ENCODE results near the gene CAMTA1.
A peak's percentile ranks its signal among the peaks of the same experiment; 100 is the strongest.

The CAMTA1 gene

DNA sequence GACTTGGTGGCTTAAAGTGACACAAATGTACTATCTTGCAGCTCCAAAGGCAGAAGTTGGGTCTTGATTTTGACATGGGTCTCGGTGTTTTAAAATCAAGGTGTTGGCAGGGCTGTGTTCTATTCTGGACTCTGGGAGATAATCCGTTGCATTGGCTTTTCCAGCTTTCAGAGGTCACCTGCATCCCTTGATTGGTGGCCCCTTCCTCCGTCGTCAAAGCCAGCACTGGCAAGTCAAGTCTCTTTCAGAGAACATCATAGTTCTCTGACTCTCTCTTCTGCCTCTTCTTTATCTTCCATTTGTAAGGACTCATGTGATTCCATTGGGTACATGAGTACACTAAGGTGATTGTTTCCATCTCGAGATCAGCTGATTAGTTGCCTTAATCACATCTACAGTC lies 172.1 kb downstream of the CAMTA1 start:
- H3K4me3 ChIP-seq (ENCODE audit: low read depth, low read length), result no peak overlapping the region
- TF ChIP-seq, protein P1, sequence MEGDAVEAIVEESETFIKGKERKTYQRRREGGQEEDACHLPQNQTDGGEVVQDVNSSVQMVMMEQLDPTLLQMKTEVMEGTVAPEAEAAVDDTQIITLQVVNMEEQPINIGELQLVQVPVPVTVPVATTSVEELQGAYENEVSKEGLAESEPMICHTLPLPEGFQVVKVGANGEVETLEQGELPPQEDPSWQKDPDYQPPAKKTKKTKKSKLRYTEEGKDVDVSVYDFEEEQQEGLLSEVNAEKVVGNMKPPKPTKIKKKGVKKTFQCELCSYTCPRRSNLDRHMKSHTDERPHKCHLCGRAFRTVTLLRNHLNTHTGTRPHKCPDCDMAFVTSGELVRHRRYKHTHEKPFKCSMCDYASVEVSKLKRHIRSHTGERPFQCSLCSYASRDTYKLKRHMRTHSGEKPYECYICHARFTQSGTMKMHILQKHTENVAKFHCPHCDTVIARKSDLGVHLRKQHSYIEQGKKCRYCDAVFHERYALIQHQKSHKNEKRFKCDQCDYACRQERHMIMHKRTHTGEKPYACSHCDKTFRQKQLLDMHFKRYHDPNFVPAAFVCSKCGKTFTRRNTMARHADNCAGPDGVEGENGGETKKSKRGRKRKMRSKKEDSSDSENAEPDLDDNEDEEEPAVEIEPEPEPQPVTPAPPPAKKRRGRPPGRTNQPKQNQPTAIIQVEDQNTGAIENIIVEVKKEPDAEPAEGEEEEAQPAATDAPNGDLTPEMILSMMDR (conservative IDR thresholded peaks at IDR 0.05; ENCODE audit: low read depth, low read length), result no peak

DNA sequence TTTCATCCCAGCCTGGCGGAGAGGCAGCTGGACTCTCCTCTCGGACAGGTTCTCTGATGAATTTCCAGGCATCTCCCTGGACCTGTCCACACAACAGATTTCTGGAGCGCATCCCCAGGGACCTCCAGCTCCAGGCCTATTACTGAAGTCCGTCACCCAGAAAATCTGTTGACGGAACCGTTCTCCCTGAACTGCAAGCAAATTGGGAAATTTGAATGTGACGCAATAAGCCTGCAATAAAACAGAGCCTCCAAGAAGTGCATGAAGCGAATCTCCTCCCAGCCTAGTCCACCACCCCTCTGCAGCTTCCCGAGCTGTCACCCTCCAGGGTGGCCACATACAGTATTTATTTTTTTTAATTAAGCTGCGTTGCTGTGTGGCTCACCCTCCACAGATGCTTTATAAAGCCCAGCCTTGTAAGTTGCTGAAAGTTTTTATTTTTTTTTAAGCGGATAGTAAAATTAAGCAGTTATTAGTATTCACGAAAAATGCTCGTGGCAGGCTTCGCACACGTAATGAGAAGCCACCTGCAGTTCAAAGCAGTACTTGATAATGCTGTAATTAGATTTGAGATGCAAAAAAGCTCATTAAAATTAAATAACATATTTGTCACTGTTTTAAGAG lies 173.3 kb downstream of the CAMTA1 start:
- DNase-seq (ENCODE audit: low read depth), result peak; percentile 54
- H3K4me3 ChIP-seq (ENCODE audit: low read depth, low read length), result no peak overlapping the region
- TF ChIP-seq, protein P1 (conservative IDR thresholded peaks at IDR 0.05; ENCODE audit: low read depth, low read length), result no peak

More for the DNA sequence above, 172.1 kb downstream of the CAMTA1 start:
- no peak for DNase-seq (ENCODE audit: low read depth)

DNA sequence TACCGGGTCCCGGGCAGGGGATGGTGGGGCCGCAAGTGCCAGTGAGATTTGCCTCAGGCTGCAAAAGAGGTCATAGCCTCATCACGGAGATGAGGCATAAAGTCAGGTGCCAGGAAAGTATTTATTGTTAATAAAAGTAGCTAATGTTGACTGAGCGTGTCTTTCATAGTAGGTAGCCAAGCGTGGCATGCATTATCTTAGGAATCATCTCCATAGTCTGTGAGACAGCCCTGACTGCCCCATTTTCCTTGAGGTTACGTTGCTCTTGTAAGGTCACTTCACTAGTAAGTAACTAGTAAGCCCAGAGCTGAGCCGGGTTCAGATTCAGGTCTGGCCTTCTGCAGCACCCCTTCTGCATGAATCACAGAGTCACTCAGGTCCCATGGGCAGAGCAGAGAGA lies 174.2 kb downstream of the CAMTA1 start:
- H3K4me3 ChIP-seq (ENCODE audit: low read depth, low read length), result no peak overlapping the region
- no peak for DNase-seq (ENCODE audit: low read depth)
- TF ChIP-seq, protein P1 (conservative IDR thresholded peaks at IDR 0.05; ENCODE audit: low read depth, low read length), result no peak

DNA sequence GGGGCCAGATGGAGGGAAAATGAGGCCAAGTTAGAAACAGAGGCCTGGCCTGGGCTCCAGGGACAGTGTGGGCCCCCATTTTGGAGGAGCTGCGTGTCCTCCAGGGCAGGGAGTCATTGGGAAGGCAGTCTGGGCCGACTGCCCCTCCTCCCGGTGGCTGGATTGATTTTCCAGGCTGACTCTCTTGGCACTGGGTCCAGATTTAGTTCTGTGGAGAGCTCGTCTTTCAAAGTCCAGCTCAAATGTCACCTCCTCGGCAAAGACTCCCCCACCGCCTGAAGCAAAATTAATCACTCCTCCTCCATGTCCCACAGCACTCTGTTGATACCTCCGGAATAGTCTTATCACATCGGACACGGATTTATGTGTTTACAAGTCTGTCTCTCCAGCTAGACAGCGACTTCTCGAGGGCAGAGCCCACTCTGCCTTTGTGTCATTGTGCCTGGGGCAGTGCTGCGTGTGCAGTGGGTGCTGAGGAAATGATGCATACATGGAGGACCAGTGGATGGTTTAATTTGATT lies 175.1 kb downstream of the CAMTA1 start:
- TF ChIP-seq, protein P1 (conservative IDR thresholded peaks at IDR 0.05; ENCODE audit: low read depth, low read length), result no peak
- peak; percentile 16 for DNase-seq (ENCODE audit: low read depth)
- no peak overlapping the region for H3K4me3 ChIP-seq (ENCODE audit: low read depth, low read length)

DNA sequence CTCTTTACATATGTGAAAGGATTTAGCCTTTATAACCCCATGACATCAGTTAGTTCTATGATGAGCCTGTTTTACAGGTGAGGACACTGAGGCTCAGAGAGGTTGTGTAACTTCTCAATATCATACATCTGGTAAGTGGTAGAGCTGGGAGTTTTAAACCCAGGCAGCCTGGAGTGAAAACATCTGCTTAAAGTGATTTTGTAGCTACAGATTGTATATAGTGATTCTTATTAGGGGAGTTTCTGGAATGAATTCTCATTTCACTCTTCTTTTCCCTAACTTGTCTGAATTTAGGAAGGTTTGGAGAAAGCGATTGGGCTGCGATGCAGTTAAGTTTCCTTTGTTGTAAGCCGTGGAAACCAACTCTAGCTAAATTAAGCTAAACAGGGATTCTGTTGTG lies 175.6 kb downstream of the CAMTA1 start:
- TF ChIP-seq, protein P1 (conservative IDR thresholded peaks at IDR 0.05; ENCODE audit: low read depth, low read length), result no peak
- no peak for DNase-seq (ENCODE audit: low read depth)
- no peak overlapping the region for H3K4me3 ChIP-seq (ENCODE audit: low read depth, low read length)

DNA sequence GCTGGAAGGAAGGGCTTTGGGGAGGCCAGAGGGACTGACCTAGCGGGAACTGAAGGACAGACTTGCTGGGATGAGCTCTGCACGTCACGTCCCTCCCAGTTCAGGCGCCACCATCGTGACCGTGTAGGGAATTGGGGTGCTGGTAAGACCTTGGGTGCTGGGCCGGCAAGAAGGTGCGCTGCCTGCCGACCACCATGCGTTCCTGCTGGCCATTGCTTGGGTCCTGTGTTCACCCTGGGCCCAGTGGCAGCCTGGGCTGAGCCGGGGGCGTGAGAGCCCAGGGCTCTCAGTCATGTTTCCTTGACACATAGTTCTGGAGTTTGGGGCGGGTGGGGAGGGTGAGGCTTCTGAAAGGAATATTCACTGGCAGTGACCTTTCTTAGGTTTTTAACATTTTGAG lies 176.0 kb downstream of the CAMTA1 start:
- no peak overlapping the region for H3K4me3 ChIP-seq (ENCODE audit: low read depth, low read length)
- no peak for DNase-seq (ENCODE audit: low read depth)
- TF ChIP-seq, protein P1 (conservative IDR thresholded peaks at IDR 0.05; ENCODE audit: low read depth, low read length), result no peak

DNA sequence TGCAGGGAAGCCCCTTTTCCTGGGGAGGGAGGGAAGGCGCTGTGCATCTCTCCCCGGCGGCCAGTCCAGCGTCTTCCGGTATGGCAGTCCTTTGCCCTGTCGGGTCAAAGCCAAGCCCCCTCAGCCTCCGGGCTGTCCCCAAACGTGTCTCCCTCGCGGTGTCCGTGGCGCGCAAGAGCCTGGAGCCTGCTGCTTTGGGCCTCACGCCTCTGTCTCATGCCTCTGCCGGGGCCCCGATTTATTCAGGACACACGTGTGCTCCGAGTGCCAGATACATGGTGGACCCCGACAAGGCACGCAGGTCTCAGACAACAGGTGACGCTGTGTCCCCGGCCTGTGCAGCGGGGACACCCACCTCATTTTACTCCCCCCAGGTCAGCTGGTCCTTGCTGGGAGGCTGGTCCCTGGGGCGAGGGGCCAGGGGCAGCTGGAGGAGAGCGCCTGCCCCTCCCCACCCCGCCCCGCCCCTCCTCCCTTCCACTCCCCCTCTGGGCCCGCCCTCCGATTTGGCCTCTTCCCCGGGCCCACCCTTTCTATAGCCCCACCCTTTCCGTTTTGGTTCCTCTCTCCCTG lies 176.7 kb downstream of the CAMTA1 start:
- H3K4me3 ChIP-seq (ENCODE audit: low read depth, low read length), result no peak overlapping the region
- DNase-seq (ENCODE audit: low read depth), result no peak

More for the DNA sequence above, 176.7 kb downstream of the CAMTA1 start:
- TF ChIP-seq, protein P1 (conservative IDR thresholded peaks at IDR 0.05; ENCODE audit: low read depth, low read length), result no peak

Measured in choroid plexus epithelial cell (primary cell).